Neural crest cell (in vitro differentiated cells): ENCODE results near the gene ICAM1. TPM values are rescaled to one million over a fixed set of nuclear protein-coding genes. Genes with fewer than 3 reads are reported as not detected.

Experiments
- DNase-seq: peaks from one replicate; pipeline ENCODE4 v3.0.0; 2021; ENCODE audit warnings: low read depth, mixed read lengths, low spot score
- H3K27ac Mint-ChIP-seq: one replicate; pipeline ENCODE4 v1.8.0; 2021; ENCODE audit warnings: mild to moderate bottlenecking, mixed read lengths; ENCODE audit not compliant: unreplicated experiment
- H3K27me3 Mint-ChIP-seq: 2 replicates; pipeline ENCODE4 v1.8.0; 2021; ENCODE audit warnings: low read depth, mild to moderate bottlenecking, mixed read lengths
- H3K36me3 Mint-ChIP-seq: 2 replicates; pipeline ENCODE4 v1.8.0; 2021; ENCODE audit warnings: low read depth, mild to moderate bottlenecking, mixed read lengths
- H3K4me1 Mint-ChIP-seq: 2 replicates; pipeline ENCODE4 v1.8.0; 2021; ENCODE audit warnings: mixed read lengths
- H3K4me3 Mint-ChIP-seq: one replicate; pipeline ENCODE4 v1.8.0; 2021; ENCODE audit warnings: mild to moderate bottlenecking, mixed read lengths
- H3K9me3 Mint-ChIP-seq: 2 replicates; pipeline ENCODE4 v1.8.0; 2021; ENCODE audit warnings: mixed read lengths
- total RNA-seq: library from RNA; stranded (reverse); gene quantifications from 2 replicates; pipeline ENCODE4 v1.2.1, GENCODE V29; 2021
- TF ChIP-seq, protein P1 (sequence below): fragments of 200-600 bp; sonication (generic); conservative IDR thresholded peaks from 2 replicates; pipeline ENCODE4 v1.5.0; 2021; ENCODE audit warnings: antibody characterized with exemption, mild to moderate bottlenecking

The ICAM1 gene
- total RNA-seq, 1 donor from 2014 or later, result 0.23 TPM

- peaks cover 32% of the 10 kb centered on the region for H3K4me1 Mint-ChIP-seq
- H3K4me3 Mint-ChIP-seq, result peak overlapping the region; percentile 99
- H3K27ac Mint-ChIP-seq, result peak overlapping the region; percentile 99
- no peak for DNase-seq
- no peaks in the 10 kb centered on the region for H3K27me3 Mint-ChIP-seq
- TF ChIP-seq, protein P1, sequence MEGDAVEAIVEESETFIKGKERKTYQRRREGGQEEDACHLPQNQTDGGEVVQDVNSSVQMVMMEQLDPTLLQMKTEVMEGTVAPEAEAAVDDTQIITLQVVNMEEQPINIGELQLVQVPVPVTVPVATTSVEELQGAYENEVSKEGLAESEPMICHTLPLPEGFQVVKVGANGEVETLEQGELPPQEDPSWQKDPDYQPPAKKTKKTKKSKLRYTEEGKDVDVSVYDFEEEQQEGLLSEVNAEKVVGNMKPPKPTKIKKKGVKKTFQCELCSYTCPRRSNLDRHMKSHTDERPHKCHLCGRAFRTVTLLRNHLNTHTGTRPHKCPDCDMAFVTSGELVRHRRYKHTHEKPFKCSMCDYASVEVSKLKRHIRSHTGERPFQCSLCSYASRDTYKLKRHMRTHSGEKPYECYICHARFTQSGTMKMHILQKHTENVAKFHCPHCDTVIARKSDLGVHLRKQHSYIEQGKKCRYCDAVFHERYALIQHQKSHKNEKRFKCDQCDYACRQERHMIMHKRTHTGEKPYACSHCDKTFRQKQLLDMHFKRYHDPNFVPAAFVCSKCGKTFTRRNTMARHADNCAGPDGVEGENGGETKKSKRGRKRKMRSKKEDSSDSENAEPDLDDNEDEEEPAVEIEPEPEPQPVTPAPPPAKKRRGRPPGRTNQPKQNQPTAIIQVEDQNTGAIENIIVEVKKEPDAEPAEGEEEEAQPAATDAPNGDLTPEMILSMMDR, result no peak
- peaks cover 3% of the 10 kb centered on the region for H3K36me3 Mint-ChIP-seq
- H3K9me3 Mint-ChIP-seq, result no peaks in the 10 kb centered on the region
Observed at GRCh38 chr19:10332158-10332964, 61.4 kb downstream of the ICAM1 start.

- TF ChIP-seq, protein P1, result no peak
- Mint-ChIP-seq H3K4me1 (peaks cover 32% of the 10 kb centered on the region), H3K9me3 (no peaks in the 10 kb centered on the region)
Observed at GRCh38 chr19:10332965-10333757, 62.2 kb downstream of the ICAM1 start, which contains the start of gene RAVER1. Gene RAVER1 (minus strand): TSS chr19:10333529. CDS start chr19:10333507, 22 bp downstream.

DNA sequence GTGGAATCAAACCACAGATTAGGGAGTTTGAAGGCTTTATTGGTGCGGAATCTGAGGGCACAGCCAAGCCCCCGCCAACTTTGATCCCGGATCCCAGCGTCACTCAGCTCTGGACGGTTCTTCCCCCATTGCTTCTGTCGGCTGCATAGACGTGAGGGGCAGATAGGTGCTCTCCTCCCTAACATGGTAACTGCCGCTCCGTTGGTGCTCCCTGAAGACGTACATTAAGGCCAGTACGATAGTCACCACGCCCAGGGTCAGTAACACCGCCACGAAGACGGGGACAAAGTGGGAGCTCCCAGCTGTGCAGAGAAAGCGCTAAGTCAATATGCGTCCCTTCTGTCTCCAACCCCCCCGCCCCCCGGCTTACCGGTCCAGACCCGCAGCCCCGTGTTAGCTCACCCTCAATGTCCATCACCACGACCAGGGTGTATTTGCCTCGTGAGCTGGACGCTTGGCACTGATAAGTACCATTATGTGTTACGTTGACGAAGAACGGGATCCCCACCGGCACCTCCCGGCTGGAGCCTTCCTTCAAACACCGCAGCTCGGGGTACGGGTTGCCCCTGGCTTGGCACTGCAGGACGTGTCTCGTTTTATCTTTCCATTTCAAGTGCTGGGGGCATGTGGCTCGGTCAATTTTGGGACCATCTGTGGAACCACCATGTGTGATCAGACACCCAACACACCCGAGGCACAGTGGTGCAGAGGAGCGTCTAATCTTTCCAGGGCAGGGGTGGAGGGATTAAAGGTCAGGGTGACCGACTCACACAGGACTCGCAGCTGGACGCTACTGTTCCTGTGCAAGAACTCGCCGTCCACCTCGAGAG lies 63.1 kb downstream of the ICAM1 start:
- H3K9me3 Mint-ChIP-seq, result no peaks in the 10 kb centered on the region
- no peaks in the 10 kb centered on the region for H3K27me3 Mint-ChIP-seq
- H3K27ac Mint-ChIP-seq, result peak overlapping the region; percentile 99
- H3K4me1 Mint-ChIP-seq, result peaks cover 32% of the 10 kb centered on the region
- TF ChIP-seq, protein P1, result no peak
- peaks cover 3% of the 10 kb centered on the region for H3K36me3 Mint-ChIP-seq
- DNase-seq, result peak; percentile 18
- H3K4me3 Mint-ChIP-seq, result peak overlapping the region; percentile 99

More at GRCh38 chr19:10332965-10333757, 62.2 kb downstream of the ICAM1 start, which contains the start of gene RAVER1:
- peak; percentile 94 for DNase-seq
- Mint-ChIP-seq H3K36me3 (peaks cover 3% of the 10 kb centered on the region), H3K4me3 (peak within 1 kb of the TSS; percentile 99), H3K27me3 (no peaks in the 10 kb centered on the region), H3K27ac (peak within 1 kb of the TSS; percentile 99)

DNA sequence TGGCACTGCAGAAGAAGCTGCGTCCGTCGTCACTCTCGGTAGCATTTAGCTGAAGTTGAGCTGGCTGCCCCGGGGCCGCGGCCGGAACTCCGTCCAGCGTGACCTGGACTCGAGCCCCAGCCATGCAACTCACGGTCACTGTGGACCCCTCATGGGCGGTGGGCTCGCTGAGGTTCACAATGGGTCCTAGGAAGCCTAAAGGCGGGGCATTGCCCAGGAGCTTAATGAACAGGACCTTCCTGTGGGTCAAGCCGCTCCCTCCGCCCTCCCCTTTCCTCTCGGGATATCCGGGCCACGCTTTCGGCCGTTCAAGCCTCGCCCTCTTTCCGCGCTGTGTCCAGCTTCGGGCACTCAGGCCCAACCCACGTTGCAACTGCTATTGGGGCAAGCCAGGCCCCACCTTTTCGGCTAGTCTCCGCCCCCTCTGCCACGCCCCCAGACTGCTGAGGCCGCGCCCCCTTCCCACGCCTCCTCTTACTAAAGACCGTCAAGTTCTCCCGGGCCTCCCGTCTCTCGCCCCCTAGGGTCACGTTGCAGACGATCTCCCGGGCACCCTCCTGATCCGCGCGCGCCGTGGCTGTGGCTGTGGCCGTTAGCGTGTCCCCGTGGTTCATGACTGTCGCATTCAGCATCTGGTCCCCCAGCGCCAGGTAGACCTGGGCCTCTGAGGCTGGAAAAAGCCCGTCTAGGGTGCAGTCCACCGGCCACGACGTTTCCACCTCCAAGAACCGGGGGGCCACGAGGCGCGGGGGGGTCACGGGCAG lies 63.9 kb downstream of the ICAM1 start:
- H3K4me3 Mint-ChIP-seq, result peak overlapping the region; percentile 99
- H3K27ac Mint-ChIP-seq, result peak overlapping the region; percentile 75
- H3K27me3 Mint-ChIP-seq, result no peaks in the 10 kb centered on the region
- no peaks in the 10 kb centered on the region for H3K9me3 Mint-ChIP-seq
- TF ChIP-seq, protein P1, result peak; percentile 16
- H3K4me1 Mint-ChIP-seq, result peaks cover 32% of the 10 kb centered on the region
- H3K36me3 Mint-ChIP-seq, result peaks cover 3% of the 10 kb centered on the region
- peak; percentile 95 for DNase-seq
